Activated T-helper 1 cell treated with anti-CD3 and anti-CD28 coated beads, Interleukin-12 subunit alpha, Interleukin-12 subunit beta, Interleukin-2, Interleukin-4 antibody, amounts not matched to agents 30 ng/mL and 10 ng/mL and 1 ng/mL, durations not matched to agents 14 hours and 24 hours and 36 hours (primary cell): ENCODE data around the gene STAB2. TPM values are rescaled to one million over a fixed set of nuclear protein-coding genes. Genes with fewer than 3 reads are reported as not detected.

Experiments used
- DNase-seq: peaks from one replicate; pipeline ENCODE4 v3.0.0; 2021; ENCODE audit warnings: low spot score
- H3K27ac Mint-ChIP-seq: one replicate; pipeline ENCODE4 v1.8.0; 2021; ENCODE audit warnings: mild to moderate bottlenecking, mixed read lengths
- H3K27me3 Mint-ChIP-seq: one replicate; pipeline ENCODE4 v1.8.0; 2022; ENCODE audit warnings: mild to moderate bottlenecking, moderate library complexity, mixed read lengths; ENCODE audit not compliant: insufficient read depth
- H3K36me3 Mint-ChIP-seq: one replicate; pipeline ENCODE4 v1.8.0; 2021; ENCODE audit warnings: low read depth, mixed read lengths
- H3K4me1 Mint-ChIP-seq: one replicate; pipeline ENCODE4 v1.8.0; 2021; ENCODE audit warnings: low read depth, mixed read lengths
- H3K4me3 Mint-ChIP-seq: one replicate; pipeline ENCODE4 v1.8.0; 2021; ENCODE audit warnings: mild to moderate bottlenecking, moderate library complexity, mixed read lengths
- H3K9me3 Mint-ChIP-seq: one replicate; pipeline ENCODE4 v1.8.0; 2021; ENCODE audit warnings: mixed read lengths
- intact Hi-C: fragments of 100-400 bp; cut with micrococcal nuclease; formaldehyde crosslinking; loops from one replicate; pipeline ENCODE4 v1.15.1; 2024
- total RNA-seq: library from RNA; stranded (reverse); gene quantifications from 2 replicates; pipeline ENCODE4 v1.2.3, GENCODE V29; 2022

The STAB2 gene
- total RNA-seq, 1 donor from 2014 or later: not detected

- no peaks in the 10 kb centered on the region for H3K36me3 Mint-ChIP-seq
- no peaks in the 10 kb centered on the region for H3K9me3 Mint-ChIP-seq
- intact Hi-C loops: no loop called here
- no peaks in the 10 kb centered on the region for H3K27me3 Mint-ChIP-seq
- DNase-seq: no peak
- H3K4me3 Mint-ChIP-seq: no peak overlapping the region
- H3K27ac Mint-ChIP-seq: no peak overlapping the region
- no peaks in the 10 kb centered on the region for H3K4me1 Mint-ChIP-seq
Measured at GRCh38 chr12:103696101-103696500, 109.0 kb downstream of the STAB2 start.

DNA sequence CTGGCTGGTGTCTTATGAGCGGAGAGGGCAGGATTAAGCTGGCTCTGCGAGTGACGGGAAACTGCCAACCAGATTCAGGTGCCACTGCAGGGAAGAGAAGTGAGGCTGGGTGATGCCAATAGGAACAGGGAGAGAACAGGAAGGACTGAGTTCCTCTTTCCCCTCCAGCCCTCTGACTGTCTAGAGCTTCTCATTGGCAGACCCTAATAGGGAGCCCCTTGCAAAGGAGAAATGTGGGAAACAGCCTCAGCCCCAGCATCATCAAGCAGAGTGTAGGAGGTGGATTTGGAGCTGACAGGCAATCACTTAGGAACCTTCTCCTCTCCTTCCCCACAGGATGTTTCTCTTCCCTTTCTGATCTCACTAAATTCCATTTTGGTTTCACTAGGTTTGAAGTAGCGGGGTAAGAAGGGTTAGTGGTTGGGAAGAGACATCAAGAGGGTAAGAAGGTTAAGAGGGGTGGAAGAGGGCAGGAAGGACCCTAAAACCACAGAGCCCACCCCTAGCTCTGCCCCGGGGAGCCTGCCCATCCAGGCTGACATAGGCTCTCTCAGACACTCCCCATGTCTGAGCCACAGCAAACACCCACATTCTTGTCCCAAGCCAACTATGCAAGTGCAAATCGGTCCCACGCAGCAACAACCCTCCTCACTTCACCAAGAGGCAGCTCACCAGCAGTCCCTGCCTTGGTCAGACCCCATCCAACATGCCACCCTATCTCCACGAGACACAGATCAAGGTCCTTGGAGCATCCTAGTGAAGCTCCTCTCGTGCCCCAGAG is 111.1 kb downstream of the STAB2 start:
- no peaks in the 10 kb centered on the region for H3K9me3 Mint-ChIP-seq
- DNase-seq: no peak
- no peaks in the 10 kb centered on the region for H3K36me3 Mint-ChIP-seq
- H3K27ac Mint-ChIP-seq: no peak overlapping the region
- H3K4me1 Mint-ChIP-seq: no peaks in the 10 kb centered on the region
- intact Hi-C loops: no loop called here
- no peaks in the 10 kb centered on the region for H3K27me3 Mint-ChIP-seq
- H3K4me3 Mint-ChIP-seq: no peak overlapping the region

DNA sequence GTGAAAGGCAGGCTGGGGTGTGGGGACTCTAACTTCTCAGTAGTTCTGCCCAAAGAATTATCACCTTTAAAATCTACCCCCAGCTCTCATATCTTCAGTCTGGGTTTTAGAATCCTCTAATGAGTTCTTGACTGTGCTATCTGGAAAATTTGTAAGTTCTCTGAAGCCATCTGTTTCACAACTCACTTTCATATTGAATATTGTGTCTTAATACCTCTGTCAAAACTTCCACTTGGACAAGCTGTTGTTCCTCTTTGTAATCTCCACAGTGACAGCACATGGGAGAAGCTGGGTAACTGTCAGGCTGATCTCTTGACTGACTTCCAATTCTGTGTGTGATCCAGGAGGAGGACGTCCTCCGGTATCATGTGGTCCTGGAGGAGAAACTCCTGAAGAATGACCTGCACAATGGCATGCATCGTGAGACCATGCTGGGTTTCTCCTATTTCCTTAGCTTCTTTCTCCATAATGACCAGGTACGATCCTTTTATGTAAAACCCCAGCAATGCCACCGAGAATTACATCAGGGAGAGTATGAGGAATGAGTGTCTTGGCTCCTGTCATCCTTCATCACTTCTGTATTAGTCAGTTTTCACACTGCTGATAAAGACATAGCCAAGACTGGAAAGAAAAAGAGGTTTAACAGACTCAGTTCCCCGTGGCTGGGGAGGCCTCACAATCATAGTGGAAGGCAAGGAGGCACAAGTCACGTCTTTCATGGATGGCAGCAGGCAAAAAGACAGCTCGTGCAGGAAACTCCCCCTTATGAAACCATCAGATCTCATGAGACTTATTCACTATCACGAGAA is 111.9 kb downstream of the STAB2 start:
- no peaks in the 10 kb centered on the region for H3K9me3 Mint-ChIP-seq
- DNase-seq: no peak
- no peak overlapping the region for H3K4me3 Mint-ChIP-seq
- no peak overlapping the region for H3K27ac Mint-ChIP-seq
- no peaks in the 10 kb centered on the region for H3K36me3 Mint-ChIP-seq
- intact Hi-C loops: no loop called here
- H3K27me3 Mint-ChIP-seq: no peaks in the 10 kb centered on the region
- H3K4me1 Mint-ChIP-seq: no peaks in the 10 kb centered on the region

- H3K9me3 Mint-ChIP-seq: no peaks in the 10 kb centered on the region
- no peaks in the 10 kb centered on the region for H3K36me3 Mint-ChIP-seq
- H3K27me3 Mint-ChIP-seq: peaks cover 7% of the 10 kb centered on the region
- intact Hi-C loops: no loop called here
- no peaks in the 10 kb centered on the region for H3K4me1 Mint-ChIP-seq
- no peak overlapping the region for H3K27ac Mint-ChIP-seq
- DNase-seq: no peak
- H3K4me3 Mint-ChIP-seq: no peak overlapping the region
Measured at GRCh38 chr12:103705098-103705497, 118.0 kb downstream of the STAB2 start.

DNA sequence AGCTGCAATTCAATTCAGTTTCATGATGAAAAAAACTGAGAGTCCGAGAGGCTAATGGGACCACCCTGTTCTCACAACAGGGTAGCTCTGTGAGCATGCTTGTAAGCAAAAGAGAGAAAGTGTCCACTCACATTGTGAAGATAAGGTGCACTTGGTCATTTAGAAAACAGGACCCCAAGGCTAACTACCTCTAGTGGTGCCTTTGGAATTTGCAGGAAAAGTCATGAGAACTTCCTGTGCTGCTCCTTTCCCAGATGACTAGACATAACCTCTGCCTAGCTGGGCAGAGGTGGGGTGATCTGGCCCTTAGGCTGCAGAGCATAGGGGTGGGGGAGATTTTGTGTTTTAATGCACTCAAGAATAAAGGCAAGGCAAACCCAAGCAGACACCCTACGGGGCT is 118.9 kb downstream of the STAB2 start:
- H3K9me3 Mint-ChIP-seq: no peaks in the 10 kb centered on the region
- H3K4me1 Mint-ChIP-seq: no peaks in the 10 kb centered on the region
- H3K4me3 Mint-ChIP-seq: no peak overlapping the region
- intact Hi-C loops: no loop called here
- peaks cover 7% of the 10 kb centered on the region for H3K27me3 Mint-ChIP-seq
- no peaks in the 10 kb centered on the region for H3K36me3 Mint-ChIP-seq
- no peak overlapping the region for H3K27ac Mint-ChIP-seq
- no peak for DNase-seq

DNA sequence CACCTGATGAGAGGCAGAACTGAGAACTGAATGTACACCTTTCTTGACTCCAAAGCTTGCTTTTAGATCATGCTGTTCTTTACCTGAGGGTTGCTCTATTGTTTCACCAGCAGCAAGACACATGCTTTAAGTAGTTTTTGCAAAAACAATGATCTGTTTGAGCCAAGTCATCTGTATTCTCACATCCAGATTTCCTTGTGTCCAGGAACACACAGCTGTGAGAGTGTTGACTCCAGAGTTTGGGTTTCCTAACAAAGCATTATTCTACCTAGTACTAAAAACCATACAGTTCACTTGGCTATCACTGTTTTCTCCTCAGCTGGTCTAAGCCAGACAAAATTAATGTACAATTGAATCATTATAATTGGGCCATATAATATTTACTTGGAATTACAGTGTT is 120.4 kb downstream of the STAB2 start:
- intact Hi-C loops: no loop called here
- H3K27ac Mint-ChIP-seq: no peak overlapping the region
- DNase-seq: no peak
- no peak overlapping the region for H3K4me3 Mint-ChIP-seq
- no peaks in the 10 kb centered on the region for H3K9me3 Mint-ChIP-seq
- peaks cover 7% of the 10 kb centered on the region for H3K27me3 Mint-ChIP-seq
- no peaks in the 10 kb centered on the region for H3K4me1 Mint-ChIP-seq
- H3K36me3 Mint-ChIP-seq: no peaks in the 10 kb centered on the region

DNA sequence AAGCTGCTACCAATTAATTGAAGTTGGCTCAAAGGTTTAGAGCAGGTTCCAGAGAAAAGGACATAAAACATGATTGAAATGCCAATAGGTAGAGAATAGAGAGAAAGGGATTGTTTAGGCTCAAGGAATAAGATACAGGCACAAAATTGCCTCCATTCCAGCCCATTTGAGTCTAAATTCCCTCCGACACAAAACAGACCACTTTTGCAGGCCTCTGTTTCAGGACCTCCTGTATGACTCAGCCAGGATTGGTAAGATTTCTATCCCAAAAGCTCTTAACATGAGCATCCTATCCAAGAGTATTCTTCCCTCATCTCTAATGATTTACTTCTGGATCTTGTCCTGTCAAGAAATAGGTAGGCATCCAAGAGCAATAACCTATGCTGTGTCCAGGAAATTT is 123.5 kb downstream of the STAB2 start:
- no peaks in the 10 kb centered on the region for H3K36me3 Mint-ChIP-seq
- H3K9me3 Mint-ChIP-seq: no peaks in the 10 kb centered on the region
- intact Hi-C loops: no loop called here
- H3K27me3 Mint-ChIP-seq: peaks cover 7% of the 10 kb centered on the region
- no peak overlapping the region for H3K4me3 Mint-ChIP-seq
- H3K4me1 Mint-ChIP-seq: no peaks in the 10 kb centered on the region
- DNase-seq: no peak
- H3K27ac Mint-ChIP-seq: no peak overlapping the region

- Mint-ChIP-seq H3K4me3 (no peak overlapping the region), H3K9me3 (peaks cover 3% of the 10 kb centered on the region), H3K4me1 (no peaks in the 10 kb centered on the region), H3K27ac (no peak overlapping the region), H3K27me3 (peaks cover 7% of the 10 kb centered on the region), H3K36me3 (no peaks in the 10 kb centered on the region)
- intact Hi-C loops: no loop called here
- no peak for DNase-seq
Measured at GRCh38 chr12:103712216-103712615, 125.1 kb downstream of the STAB2 start.

- Mint-ChIP-seq H3K4me1 (no peaks in the 10 kb centered on the region), H3K4me3 (no peak overlapping the region), H3K36me3 (no peaks in the 10 kb centered on the region), H3K27me3 (peaks cover 7% of the 10 kb centered on the region), H3K27ac (no peak overlapping the region), H3K9me3 (peaks cover 3% of the 10 kb centered on the region)
- no peak for DNase-seq
- intact Hi-C loops: no loop called here
Measured at GRCh38 chr12:103715494-103715893, 128.4 kb downstream of the STAB2 start.

- peaks cover 7% of the 10 kb centered on the region for H3K27me3 Mint-ChIP-seq
- H3K36me3 Mint-ChIP-seq: no peaks in the 10 kb centered on the region
- no peaks in the 10 kb centered on the region for H3K4me1 Mint-ChIP-seq
- intact Hi-C loops: no loop called here
- no peak for DNase-seq
- no peak overlapping the region for H3K4me3 Mint-ChIP-seq
- peaks cover 3% of the 10 kb centered on the region for H3K9me3 Mint-ChIP-seq
- no peak overlapping the region for H3K27ac Mint-ChIP-seq
Measured at GRCh38 chr12:103716517-103717196, 129.6 kb downstream of the STAB2 start.

DNA sequence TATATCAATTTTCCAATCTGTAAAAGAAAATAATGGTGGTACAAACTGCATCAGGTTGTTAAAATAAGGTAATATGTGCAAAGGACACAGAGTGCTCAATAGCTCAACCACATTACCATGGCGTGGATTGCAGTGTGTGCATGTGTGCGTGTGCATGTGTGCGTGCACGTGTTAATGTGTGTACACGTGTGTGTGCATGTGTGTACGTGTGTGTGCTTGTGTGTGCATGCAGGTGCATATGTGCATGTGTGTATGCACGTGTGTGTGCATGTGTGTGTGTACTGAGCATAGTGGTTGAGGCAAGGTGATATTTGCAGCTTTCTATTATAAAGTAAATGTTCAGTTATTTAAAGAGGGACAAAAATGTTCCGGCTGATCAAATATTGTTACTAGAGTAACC is 138.3 kb downstream of the STAB2 start:
- Mint-ChIP-seq H3K4me3 (no peak overlapping the region), H3K27ac (no peak overlapping the region), H3K36me3 (no peaks in the 10 kb centered on the region), H3K9me3 (no peaks in the 10 kb centered on the region), H3K27me3 (peaks cover 3% of the 10 kb centered on the region), H3K4me1 (no peaks in the 10 kb centered on the region)
- DNase-seq: no peak
- intact Hi-C loops: no loop called here

DNA sequence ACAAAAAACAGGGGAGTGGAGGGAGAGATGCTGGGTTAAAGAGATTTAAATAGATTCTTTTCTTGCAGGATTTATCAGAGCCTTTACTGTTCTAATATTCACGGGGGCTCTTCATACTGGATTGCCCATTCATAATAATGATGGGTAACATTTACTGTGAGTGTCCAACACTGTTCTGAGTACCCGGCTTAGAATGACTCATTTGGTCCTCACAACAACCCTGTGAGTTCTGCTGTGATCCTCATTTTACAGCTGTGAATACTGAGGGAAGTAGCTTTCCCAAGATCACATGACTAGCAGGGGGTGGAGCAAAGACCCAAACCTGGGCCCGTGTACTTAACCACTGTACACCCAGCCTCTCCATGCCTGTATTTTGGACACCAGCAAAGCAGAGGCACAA is 140.6 kb downstream of the STAB2 start:
- peaks cover 3% of the 10 kb centered on the region for H3K27me3 Mint-ChIP-seq
- intact Hi-C loops: no loop called here
- no peak overlapping the region for H3K4me3 Mint-ChIP-seq
- no peaks in the 10 kb centered on the region for H3K36me3 Mint-ChIP-seq
- H3K27ac Mint-ChIP-seq: no peak overlapping the region
- H3K9me3 Mint-ChIP-seq: no peaks in the 10 kb centered on the region
- H3K4me1 Mint-ChIP-seq: no peaks in the 10 kb centered on the region
- no peak for DNase-seq

- DNase-seq: no peak
- Mint-ChIP-seq H3K9me3 (no peaks in the 10 kb centered on the region), H3K27me3 (peaks cover 3% of the 10 kb centered on the region), H3K4me1 (no peaks in the 10 kb centered on the region), H3K4me3 (no peak overlapping the region), H3K36me3 (no peaks in the 10 kb centered on the region), H3K27ac (no peak overlapping the region)
- intact Hi-C loops: no loop called here
Measured at GRCh38 chr12:103728323-103728722, 141.2 kb downstream of the STAB2 start.
